HG03135 (cell line): ENCODE data around the gene SLC19A1.

Experiments used
- ATAC-seq: cut with Tn5 transposase; IDR thresholded peaks from one replicate; pipeline ENCODE4 v1.9.1; 2021; ENCODE audit warnings: mild to moderate bottlenecking, moderate library complexity; ENCODE audit not compliant: unreplicated experiment

SLC19A1 gene

DNA sequence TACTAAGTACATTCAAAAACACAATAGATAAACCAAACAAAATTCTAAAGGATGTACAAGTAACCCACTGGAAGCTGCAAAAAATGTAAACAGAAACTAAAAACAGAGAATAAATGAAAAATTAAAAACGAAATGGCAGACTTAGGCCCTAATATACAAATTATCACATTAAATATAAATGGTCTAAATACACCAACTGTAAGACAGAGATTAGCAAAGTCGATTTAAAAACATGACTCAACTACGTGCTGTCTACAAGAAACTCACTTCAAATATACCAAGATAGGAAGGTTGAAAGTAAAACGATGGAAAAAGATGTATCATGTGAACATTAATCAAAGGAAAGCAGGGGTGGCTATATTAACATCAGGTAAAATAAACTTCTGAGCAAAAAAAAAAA is 23.1 kb downstream of the SLC19A1 start:
- ATAC-seq = no peak

DNA sequence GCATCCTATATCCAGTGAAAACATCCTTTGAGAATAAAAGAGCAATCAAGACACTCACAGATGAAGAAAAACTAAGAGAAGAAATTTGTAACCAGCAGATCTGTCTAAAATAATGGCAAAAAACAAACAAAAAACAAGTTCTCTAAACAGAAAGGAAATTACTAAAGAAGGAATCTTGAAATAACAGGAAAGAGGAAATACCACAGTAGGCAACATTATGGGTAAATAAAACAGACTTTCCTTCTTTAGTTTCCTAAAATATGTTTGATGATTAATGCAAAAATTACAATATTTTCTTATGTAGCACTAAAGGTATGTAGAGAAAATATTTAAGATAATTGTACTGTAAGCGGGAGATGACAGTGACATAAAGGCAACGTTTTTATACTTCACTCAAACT is 23.5 kb downstream of the SLC19A1 start:
- ATAC-seq = no peak

DNA sequence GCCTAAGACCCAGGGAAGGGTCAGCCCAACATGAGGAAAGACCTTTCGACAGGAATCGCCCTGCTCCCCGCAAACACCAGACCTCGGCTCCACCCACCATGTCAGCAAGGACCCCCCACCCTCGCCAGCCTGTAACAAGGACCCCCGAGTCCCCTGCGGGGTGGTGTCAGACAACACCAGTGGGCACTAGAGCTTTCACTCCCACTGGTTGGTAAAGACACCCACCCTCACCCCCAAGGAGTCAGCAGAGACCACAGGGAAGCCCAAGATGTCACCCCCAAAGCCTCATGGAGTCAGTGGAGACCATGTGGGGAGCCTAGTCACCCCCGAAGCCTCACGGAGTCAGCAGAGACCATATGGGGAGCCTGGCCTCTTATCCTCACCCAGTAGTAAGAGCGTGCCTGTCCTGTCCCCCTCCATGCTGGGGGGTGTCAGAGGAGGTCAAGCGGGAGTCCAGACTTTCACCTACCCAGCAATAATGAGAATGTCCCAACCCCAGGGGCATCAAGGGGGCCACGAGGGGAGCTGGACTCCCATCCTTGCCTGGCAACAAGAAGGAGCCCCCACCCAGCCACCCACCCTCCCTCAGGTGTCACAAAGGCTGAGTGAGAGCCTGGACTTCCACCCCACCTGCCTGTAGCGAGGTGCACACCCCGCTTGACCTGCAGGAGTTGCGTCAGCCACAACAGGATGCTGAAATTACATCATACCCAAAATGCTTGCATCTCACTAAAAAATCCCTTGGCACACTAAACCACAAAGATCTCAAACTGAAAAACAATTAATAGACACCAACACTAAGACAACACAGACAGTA is 24.8 kb downstream of the SLC19A1 start:
- no peak for ATAC-seq

GRCh38 chr21:45516671-45517151 is 25.5 kb downstream of the SLC19A1 start:
- ATAC-seq = no peak

DNA sequence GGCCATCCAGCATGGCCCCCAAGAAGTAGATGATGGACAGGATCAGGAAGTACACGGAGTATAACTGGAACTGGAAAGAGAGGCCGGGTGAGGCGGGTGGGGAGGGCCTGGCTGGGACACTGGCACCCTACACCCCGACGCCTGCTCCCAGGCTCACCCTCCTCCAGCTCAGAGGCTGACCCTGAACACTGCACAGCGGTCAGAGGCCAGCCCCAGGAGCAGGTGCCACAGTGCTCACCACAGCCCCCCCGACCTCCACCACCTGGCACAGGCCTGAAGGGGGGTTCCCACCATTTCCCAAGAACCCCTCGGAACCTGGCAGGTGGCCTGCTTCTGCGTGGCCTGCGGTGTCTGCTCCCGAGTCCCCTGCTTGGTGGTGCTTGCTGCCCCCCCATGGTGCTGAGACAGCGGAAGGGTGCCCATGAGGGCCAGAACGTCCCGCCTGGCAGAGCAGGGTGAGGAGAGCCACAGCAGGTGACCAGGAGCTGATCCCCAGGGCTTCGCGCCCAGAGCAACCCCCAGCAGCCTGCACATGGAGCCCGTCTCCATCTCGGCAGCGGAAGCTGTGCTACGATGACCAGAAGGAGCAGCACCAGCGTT is 26.1 kb downstream of the SLC19A1 start:
- ATAC-seq = no peak

- no peak for ATAC-seq
Measured at GRCh38 chr21:45515241-45516061, 26.8 kb downstream of the SLC19A1 start.

- no peak for ATAC-seq
Measured at GRCh38 chr21:45514311-45515021, 27.8 kb downstream of the SLC19A1 start.

GRCh38 chr21:45513741-45514310 is 28.4 kb downstream of the SLC19A1 start:
- no peak for ATAC-seq

GRCh38 chr21:45513003-45513717 is 29.1 kb downstream of the SLC19A1 start:
- no peak for ATAC-seq

DNA sequence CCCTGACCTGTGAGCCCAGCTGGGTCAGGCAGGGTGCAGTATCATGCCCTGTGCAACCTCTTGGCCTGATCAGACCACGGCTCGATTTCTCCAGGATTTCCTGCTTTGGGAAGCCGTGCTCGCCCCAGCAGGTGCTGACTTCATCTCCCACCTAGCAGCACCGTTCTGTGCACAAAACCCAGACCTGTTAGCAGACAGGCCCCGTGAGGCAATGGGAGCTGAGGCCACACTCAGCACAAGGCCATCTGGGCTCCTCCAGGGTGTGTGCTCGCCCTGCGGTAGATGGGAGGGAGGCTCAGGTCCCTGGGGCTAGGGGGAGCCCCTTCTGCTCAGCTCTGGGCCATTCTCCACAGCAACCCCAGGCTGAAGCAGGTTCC is 29.6 kb downstream of the SLC19A1 start:
- no peak for ATAC-seq

GRCh38 chr21:45511661-45512431 is 30.4 kb downstream of the SLC19A1 start:
- no peak for ATAC-seq

DNA sequence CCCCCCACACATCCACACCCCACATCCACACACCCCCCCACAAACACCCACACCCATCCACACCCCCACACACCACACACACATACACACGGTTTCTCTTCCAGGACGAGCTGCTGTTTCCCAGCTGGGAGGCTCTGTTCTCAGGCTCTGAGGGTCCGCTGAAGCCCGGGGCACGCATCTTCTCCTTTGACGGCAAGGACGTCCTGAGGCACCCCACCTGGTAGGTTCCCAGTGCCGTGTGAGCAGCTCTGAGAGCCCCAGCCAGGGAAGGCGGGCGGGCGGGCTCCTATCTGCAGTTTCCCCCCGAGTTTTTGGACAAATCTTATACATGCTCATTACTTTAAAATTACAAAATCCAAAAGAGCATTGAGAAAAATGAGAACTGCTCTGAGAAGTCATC is 31.2 kb downstream of the SLC19A1 start:
- no peak for ATAC-seq

DNA sequence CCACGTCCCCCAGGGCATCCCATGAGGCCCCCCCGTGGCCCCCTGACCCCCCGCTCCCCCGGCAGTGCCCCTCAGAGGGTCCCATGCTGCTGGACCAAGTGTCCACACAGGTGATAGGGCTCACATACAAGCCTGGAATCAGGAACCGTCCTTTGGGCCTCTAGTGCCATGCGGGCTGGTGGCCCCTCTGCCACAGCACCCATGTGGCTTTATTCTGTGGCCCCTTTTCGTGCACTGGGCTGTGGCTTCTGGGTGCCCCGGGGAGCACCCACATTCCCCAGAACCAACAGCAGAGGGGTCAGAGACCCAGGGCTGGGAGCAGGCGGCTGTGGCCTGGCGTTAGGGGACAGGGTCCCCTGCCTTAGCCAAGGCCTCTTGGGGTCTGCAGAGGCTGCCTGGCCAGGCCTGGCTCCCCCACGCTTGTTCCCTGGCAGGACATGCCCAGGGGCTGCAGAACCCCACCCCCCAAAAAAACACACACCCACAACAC is 31.7 kb downstream of the SLC19A1 start:
- ATAC-seq = no peak

- ATAC-seq = no peak
Measured at GRCh38 chr21:45509566-45510465, 32.4 kb downstream of the SLC19A1 start.

DNA sequence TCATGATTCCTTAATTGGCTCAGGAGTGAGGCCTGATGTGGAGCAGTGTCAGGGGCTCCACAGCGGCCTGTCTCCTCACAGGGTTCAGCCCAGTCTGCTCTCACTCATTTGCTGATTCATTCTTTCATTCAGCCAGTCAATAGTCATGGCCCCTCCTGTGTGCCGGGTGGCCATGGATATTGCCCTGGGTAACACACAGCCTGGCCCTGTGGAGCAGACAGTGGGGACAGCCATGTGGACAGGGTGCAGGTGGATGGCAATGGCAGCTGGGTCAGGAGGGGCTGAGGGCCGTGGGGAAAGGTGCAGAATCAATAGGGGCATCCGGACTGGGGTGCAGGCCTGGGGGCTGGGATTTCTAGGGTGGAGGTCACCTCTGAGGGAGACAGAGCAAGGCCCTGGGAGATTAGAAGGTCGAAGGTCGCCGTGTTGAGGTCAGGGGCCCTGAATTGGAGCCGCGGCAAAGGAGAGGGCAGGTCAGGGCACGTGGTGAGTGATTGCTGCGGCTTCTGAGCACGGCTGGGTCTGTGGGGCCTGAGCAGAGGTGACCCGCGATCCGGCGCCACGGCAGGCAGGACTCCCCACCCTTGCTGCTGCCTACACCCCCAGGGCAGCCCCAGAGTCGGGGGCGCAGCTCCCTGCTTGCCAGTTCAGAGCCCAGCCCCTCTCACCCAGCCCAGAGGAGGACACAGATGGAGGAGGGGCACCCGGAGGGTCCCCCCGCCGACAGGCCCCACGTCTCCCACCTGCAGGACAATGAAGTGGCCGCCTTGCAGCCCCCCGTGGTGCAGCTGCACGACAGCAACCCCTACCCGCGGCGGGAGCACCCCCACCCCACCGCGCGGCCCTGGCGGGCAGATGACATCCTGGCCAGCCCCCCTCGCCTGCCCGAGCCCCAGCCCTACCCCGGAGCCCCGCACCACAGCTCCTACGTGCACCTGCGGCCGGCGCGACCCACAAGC is 33.4 kb downstream of the SLC19A1 start:
- ATAC-seq = no peak

DNA sequence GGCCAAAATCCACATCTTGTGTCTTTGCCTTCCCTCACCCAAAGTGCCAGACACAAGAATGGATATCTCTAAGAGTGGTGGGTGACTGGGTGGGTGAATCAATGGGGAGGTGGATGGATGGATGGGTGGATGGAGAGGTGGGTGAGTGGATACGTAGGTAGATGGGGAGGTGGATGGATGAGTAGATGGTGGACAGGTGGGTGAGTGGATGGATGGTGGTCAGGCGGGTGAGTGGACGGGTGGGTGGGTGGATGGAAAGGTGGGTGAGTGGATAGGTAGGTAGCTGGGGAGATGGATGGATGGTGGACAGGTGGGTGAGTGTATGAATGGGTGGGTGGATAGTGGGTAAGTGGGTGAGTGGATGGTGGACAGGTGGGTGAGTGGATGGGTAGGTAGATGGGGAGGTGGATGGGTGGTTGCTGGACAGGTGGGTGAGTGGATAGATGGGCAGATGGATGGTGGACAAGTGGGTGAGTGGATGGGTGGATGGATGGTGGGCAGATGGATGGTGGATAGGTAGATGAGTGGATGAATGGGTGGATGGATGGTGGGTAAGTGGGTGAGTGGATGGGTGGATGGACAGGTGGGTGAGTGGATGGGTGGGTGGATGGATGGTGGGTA is 34.2 kb downstream of the SLC19A1 start:
- ATAC-seq = no peak

- no peak for ATAC-seq
Measured at GRCh38 chr21:45507523-45507875, 34.7 kb downstream of the SLC19A1 start.
